Measurements from ENCODE around the gene DSG3.

The DSG3 gene

GRCh38 chr18:31447530-31448191 lies at the start of gene DSG3:
Gene DSG3, plus strand, starts transcription at chr18:31447741. Its CDS starts 137 bp downstream, at chr18:31447878.
- DNase-seq (ENCODE audit: low read depth in 2 of 2), result no peak

GRCh38 chr18:31398191-31398590 lies 49.4 kb upstream of the DSG3 start:
- no peak for DNase-seq (ENCODE audit: low read depth in 2 of 2)

- no peak for DNase-seq (ENCODE audit: low read depth in 2 of 2)
Observed at GRCh38 chr18:31399306-31400032, 48.1 kb upstream of the DSG3 start.

GRCh38 chr18:31401156-31402025 lies 46.1 kb upstream of the DSG3 start:
- no peak for DNase-seq (ENCODE audit: low read depth in 2 of 2)

GRCh38 chr18:31402026-31402373 lies 45.5 kb upstream of the DSG3 start:
- DNase-seq (ENCODE audit: low read depth in 2 of 2), result no peak

GRCh38 chr18:31403409-31403808 lies 44.1 kb upstream of the DSG3 start:
- no peak for DNase-seq (ENCODE audit: low read depth in 2 of 2)

- DNase-seq (ENCODE audit: low read depth in 2 of 2), result no peak
Observed at GRCh38 chr18:31407649-31408048, 39.9 kb upstream of the DSG3 start.

- no peak for DNase-seq (ENCODE audit: low read depth in 2 of 2)
Observed at GRCh38 chr18:31409276-31409675, 38.3 kb upstream of the DSG3 start.

- DNase-seq (ENCODE audit: low read depth in 2 of 2), result no peak
Observed at GRCh38 chr18:31410716-31411483, 36.6 kb upstream of the DSG3 start.

- DNase-seq (ENCODE audit: low read depth in 2 of 2), result no peak
Observed at GRCh38 chr18:31413137-31413536, 34.4 kb upstream of the DSG3 start.

GRCh38 chr18:31417850-31418249 lies 29.7 kb upstream of the DSG3 start:
- DNase-seq (ENCODE audit: low read depth in 2 of 2), result no peak

GRCh38 chr18:31419457-31419932 lies 28.0 kb upstream of the DSG3 start:
- no peak for DNase-seq (ENCODE audit: low read depth in 2 of 2)

GRCh38 chr18:31420032-31420431 lies 27.5 kb upstream of the DSG3 start:
- DNase-seq (ENCODE audit: low read depth in 2 of 2), result no peak

- no peak for DNase-seq (ENCODE audit: low read depth in 2 of 2)
Observed at GRCh38 chr18:31420524-31420923, 27.0 kb upstream of the DSG3 start.

GRCh38 chr18:31424383-31424988 lies 23.1 kb upstream of the DSG3 start:
- peak in 1 of 2 donors; percentile 2 for DNase-seq (ENCODE audit: low read depth in 2 of 2)

- DNase-seq (ENCODE audit: low read depth in 2 of 2), result no peak
Observed at GRCh38 chr18:31426021-31426420, 21.5 kb upstream of the DSG3 start.

- no peak for DNase-seq (ENCODE audit: low read depth in 2 of 2)
Observed at GRCh38 chr18:31426871-31427406, 20.6 kb upstream of the DSG3 start.

GRCh38 chr18:31428211-31428610 lies 19.3 kb upstream of the DSG3 start:
- DNase-seq (ENCODE audit: low read depth in 2 of 2), result no peak

GRCh38 chr18:31429623-31430022 lies 17.9 kb upstream of the DSG3 start:
- no peak for DNase-seq (ENCODE audit: low read depth in 2 of 2)

- DNase-seq (ENCODE audit: low read depth in 2 of 2), result no peak
Observed at GRCh38 chr18:31430072-31430471, 17.5 kb upstream of the DSG3 start.

- no peak for DNase-seq (ENCODE audit: low read depth in 2 of 2)
Observed at GRCh38 chr18:31430554-31430953, 17.0 kb upstream of the DSG3 start.

Data from stimulated activated CD4-positive, alpha-beta T cell treated with anti-CD3 and anti-CD28 coated beads, Interleukin-4, amount 100 ng/mL, for 48 hours (primary cell).